GM10266 (cell line): Measurements from ENCODE around the gene CCDC91.

Source experiments
- DNase-seq: peaks from one replicate; pipeline ENCODE4 v3.0.0; 2012; ENCODE audit errors: extremely low spot score
- CTCF ChIP-seq: IDR thresholded peaks from 2 replicates; pipeline ENCODE4 v1.5.1; 2012; ENCODE audit warnings: mild to moderate bottlenecking, low read depth; ENCODE audit not compliant: control insufficient read depth, insufficient read depth; ENCODE audit errors: missing control alignments

CCDC91 gene

DNA sequence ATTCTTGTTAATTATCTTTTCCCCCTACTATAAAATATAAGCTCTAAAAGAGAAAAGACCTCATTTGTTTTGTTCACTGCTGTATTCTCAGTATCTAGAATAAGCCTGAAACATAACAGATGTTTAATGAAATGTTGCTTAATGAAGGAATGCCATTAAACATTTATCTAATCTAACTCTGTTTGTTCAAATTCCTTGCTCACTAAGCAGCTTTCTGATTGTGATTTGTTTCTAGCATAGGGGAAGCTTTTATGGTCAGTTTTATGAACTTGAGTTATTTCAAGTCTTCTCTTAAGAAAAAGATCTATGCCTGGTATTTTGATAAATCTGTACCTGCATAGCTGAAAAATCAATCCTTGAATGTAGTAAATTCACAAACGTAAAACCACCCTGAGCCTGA is 308.6 kb downstream of the CCDC91 start:
- DNase-seq = no peak
- TF ChIP-seq CTCF = no peak

DNA sequence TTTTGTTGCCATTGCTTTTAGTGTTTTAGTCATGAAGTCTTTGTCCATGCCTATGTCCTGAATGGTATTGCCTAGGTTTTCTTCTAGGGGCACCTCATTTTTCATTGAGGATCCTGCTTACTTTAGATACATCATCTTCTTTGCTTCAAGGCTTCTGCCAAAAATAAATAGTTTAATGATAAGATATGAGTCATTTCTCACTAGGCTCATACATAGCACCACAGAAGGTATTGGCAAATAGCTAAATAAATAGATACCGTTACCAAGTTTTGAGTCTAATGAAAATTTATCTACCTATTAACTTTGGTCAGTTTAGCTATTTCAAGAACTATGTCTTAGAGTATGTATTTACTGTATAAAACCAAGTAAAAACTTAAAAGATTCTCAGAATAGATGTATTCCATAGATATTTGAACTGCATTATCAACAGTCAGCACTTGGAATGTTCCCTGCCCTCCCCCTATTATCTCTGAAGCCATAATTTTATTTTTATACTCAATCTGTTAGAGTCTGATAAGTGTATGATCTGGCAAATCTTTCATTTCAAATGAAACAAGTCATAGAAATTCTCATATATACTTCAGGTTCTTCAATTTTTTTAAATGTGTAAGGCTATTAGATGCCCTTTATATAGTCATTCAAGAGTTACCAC is 310.2 kb downstream of the CCDC91 start:
- no peak for TF ChIP-seq CTCF
- DNase-seq = no peak

DNA sequence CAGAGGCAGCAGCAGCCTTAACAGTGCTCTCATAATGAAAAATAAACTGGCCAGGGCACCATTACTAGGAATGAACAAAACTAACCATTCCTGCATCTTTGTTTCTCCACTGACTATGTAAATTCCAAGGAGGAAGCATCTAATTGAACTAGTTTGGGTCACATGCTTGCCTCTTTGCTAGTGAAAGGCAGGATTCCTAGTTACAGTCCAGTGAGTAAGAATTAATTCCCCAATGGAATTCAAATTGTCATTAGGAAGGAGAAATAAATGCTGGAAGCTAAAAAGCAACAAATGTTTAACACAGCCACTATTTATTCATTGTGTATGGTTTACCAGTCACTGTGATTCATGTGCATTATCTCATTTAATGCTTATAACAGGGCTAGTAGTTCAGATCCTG is 316.0 kb downstream of the CCDC91 start:
- DNase-seq = no peak
- TF ChIP-seq CTCF = no peak

DNA sequence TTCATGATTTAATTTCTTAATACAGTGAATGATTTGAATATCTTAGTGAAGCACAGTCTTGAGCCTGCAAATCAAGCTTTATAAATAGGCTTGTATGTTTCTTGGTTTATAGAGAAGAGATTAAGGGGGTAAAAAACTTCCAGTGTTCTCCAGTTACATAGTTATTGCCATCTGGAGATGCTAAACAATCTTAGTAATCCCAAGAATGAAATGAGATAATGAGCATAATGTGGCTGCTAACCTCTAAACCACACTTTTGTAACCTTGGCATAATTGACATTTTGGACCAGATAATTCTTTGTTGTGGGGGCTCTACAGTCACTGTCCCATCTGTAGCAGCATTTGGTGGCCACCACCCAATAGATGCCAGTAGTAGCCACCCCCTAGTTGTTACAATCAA is 316.8 kb downstream of the CCDC91 start:
- DNase-seq = no peak
- TF ChIP-seq CTCF = no peak

GRCh38 chr12:28507867-28508266 is 317.6 kb downstream of the CCDC91 start:
- DNase-seq = no peak
- TF ChIP-seq CTCF = no peak

DNA sequence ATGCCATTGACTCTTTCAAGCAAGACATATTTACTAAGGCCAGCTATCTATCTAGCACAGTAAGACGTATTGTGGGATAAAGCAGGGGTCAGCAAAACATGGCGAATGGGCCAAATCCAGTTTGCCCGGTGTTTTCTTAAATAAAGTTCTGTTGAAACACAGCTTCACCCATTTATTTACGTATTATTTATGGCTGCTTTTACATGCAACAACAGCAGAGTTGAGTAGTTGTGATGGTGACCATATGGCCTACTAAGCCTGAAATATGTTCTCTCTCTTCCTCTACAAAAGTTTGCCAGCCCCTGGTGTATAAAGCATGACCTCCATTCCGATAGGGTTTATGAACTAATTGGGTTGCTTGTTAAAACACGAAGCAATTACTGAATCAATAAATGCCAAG is 322.1 kb downstream of the CCDC91 start:
- no peak for DNase-seq
- TF ChIP-seq CTCF = no peak

DNA sequence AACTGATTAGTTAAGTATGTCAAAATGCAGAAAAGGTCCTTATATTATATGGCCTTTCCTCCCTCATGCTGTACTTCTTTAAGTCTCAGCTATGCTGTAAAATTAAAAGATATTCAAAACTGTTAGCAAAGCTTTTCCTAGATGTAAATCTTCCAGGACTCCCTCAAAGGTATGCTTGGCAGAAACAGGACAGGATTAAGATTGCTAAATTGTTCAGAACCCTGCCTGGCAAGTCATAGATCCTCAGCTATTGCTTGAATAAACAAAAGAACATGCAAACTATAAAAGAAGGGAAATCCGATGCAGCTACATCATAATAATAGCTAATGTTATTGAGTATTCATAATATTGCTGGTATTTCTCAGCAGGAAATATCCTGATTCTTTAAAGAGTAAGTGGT is 322.6 kb downstream of the CCDC91 start:
- no peak for DNase-seq
- TF ChIP-seq CTCF = no peak
